AG09319 (cell line): ENCODE results near the gene OPN1LW.
"Not testable (repeated sequence)": the region's sequence is repeated elsewhere in the genome, so short reads cannot be mapped to it uniquely, and the experiment has no call there.

Source experiments
- DNase-seq: peaks from one replicate; pipeline ENCODE4 v3.0.0-alpha.2; 2010; ENCODE audit warnings: low read depth; ENCODE audit errors: extremely low read depth
- TF ChIP-seq, protein P1 (sequence below): IDR thresholded peaks from 2 replicates; pipeline ENCODE4 v1.5.1; 2011; ENCODE audit warnings: low read depth, mild to moderate bottlenecking, inconsistent platforms, low read length, moderate library complexity

The OPN1LW gene

DNA sequence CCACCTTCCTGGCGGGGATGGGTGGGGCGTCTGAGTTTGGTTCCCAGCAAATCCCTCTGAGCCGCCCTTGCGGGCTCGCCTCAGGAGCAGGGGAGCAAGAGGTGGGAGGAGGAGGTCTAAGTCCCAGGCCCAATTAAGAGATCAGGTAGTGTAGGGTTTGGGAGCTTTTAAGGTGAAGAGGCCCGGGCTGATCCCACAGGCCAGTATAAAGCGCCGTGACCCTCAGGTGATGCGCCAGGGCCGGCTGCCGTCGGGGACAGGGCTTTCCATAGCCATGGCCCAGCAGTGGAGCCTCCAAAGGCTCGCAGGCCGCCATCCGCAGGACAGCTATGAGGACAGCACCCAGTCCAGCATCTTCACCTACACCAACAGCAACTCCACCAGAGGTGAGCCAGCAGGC is at the start of gene OPN1LW:
OPN1LW (plus strand) TSS at position 234 of the 400 bp plus-strand sequence; CDS start at position 275, 41 bp downstream.
- not testable (repeated sequence) for DNase-seq

DNA sequence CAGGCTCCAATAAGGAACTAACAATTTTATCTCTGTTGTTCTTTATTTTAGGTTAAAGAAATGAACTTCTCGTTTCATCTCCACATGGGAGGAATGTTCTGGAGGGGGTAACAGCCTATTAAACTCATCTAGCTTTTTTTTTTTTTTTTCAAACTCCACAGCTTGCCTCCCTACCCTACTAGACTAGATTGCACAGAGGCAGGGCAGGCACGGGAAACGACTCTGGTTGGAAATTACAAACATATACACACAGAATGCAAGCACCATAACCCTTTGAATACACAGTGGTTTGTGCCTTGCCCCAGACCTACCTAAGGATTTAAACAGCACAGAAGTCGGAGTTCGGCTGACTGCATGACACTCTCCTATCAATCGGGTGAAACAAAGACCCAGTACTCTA is 49.2 kb upstream of the OPN1LW start:
- TF ChIP-seq, protein P1, sequence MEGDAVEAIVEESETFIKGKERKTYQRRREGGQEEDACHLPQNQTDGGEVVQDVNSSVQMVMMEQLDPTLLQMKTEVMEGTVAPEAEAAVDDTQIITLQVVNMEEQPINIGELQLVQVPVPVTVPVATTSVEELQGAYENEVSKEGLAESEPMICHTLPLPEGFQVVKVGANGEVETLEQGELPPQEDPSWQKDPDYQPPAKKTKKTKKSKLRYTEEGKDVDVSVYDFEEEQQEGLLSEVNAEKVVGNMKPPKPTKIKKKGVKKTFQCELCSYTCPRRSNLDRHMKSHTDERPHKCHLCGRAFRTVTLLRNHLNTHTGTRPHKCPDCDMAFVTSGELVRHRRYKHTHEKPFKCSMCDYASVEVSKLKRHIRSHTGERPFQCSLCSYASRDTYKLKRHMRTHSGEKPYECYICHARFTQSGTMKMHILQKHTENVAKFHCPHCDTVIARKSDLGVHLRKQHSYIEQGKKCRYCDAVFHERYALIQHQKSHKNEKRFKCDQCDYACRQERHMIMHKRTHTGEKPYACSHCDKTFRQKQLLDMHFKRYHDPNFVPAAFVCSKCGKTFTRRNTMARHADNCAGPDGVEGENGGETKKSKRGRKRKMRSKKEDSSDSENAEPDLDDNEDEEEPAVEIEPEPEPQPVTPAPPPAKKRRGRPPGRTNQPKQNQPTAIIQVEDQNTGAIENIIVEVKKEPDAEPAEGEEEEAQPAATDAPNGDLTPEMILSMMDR, result no peak
- no peak for DNase-seq

DNA sequence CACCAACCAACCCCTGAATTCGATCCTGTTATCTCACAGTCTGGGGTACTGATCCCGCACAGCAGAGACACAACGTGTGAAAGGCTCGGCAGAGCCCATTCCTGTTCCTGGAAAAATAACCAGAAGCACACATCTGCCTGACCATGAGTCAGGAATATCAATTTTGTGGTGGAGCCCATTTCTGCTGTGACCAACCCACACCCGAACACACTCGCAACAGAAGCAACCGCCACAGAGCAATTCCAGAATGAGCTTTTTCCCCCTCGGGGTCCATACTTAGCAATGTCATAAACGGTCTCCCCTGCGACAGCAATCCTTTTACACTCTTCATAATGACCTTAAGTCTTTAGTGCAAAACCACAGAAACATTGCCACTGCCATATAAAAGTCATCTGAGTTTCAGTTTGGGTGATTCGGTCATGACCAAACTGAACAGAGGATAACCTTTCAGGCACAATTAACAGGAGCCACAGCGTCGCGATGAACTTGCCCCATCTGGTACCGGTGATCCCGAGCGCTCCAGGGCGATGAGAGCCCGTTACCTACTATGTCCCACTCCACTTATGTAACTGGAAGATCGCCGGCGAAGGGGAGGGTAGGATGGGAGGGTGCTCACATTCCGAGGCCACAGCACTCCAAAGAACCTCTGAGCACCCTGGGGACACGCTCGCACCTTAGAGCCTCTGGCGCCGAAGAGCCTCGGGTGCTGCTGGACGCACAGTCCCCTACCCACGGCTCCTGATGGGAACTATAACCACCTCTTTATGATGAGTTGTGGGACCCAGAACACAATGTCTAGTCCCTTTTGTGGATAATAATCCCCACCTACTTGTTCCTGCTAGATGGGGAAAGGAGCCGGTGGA is 47.7 kb upstream of the OPN1LW start:
- no peak for DNase-seq
- TF ChIP-seq, protein P1, result no peak

DNA sequence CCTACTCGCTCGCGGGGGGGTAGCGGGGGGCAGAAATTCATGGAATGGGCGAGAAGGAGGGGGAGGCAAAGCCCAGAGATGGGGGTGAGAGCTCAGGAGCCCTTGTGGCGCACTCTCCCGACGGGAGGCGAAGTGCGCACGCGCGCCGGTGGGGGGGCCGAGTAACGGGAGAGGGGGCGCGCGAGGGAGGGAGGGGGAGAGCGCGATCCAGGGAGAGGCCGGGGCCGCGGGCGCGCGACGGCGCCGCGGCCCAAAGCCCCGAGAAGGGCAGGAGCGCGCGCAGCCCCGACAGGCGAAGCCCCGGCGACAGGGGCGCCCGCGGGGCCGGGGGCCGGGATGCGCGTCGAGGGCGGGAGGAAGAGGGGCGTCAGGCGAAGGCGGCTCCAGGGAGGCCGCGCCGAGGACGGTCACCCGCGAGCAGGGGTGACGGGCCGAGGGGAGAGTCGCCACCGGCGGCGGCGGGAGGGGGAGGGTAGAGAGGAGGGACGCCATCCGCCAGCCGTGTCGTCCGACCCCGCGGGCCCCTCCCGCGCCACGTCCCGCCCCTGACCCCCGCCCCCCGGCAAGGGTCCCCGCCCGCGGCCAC is 46.9 kb upstream of the OPN1LW start:
- TF ChIP-seq, protein P1, result no peak
- peak; percentile 35 for DNase-seq

DNA sequence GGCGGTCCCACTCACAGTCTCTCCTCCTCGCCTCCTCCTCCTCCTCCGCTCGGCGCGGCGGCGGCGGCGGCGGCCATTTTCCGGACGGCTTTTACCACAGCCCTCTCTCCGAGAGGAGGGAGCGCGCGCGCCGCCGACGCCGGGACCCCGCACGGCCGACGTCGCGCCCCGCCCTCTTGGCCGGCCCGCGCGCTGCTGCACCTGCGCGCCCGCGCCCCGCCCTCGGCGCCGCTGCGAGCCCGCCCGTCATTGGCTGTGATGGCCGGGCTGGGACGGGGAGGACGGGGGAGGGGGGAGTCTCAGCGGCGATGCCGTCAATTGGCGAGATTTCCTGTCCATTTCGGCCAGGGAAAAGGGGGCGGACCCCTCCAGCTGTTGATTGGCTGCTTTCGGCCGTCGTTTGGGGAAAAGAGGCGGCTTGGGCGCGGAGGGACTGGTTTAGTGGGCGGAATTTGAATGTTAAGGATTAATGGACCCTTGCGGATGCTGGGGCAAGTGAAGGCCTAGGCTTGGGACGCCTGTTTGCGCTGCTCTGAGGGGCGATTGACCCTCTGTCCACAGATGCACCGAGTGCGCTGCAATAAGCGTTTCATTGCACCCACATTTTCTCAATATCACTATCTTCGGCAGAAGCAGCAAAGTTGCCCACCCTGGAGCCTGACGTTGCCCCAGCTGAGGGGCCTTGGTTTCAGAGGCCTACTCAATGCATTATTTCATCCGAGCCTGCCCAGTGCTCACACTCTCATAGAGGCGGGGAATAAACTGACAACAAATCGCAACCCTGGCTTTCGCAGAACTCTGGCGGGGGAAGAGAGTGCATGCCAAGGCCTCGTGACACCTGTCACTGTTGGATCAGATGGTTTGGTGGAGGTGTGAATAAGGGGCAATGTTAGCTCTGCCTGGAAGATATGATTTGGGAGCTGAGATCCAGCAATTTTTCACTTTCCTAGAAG is 46.2 kb upstream of the OPN1LW start, which contains the start of gene MECP2:
MECP2 (minus strand) TSS at position 129 of the 953 bp plus-strand sequence.
- TF ChIP-seq, protein P1, result no peak
- DNase-seq, result peak; percentile 72

DNA sequence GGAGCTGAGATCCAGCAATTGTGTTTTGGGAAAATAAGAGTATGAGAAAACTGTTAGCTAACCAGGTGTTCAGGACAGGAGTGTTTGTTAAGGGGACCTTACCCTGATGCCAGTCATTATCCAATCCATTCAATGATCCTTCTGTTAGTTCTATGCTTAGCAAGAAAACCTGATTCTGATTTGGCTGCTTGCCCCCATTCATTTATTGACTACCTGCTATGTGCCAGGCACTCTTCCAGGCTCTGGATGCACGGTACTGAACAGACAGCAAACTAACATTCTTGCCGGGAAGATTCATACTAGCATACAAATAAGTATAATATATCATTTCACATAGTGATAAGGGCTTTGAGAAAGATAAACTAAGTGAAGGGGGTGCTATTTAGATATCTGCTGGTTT is 45.5 kb upstream of the OPN1LW start:
- DNase-seq, result no peak
- TF ChIP-seq, protein P1, result no peak

DNA sequence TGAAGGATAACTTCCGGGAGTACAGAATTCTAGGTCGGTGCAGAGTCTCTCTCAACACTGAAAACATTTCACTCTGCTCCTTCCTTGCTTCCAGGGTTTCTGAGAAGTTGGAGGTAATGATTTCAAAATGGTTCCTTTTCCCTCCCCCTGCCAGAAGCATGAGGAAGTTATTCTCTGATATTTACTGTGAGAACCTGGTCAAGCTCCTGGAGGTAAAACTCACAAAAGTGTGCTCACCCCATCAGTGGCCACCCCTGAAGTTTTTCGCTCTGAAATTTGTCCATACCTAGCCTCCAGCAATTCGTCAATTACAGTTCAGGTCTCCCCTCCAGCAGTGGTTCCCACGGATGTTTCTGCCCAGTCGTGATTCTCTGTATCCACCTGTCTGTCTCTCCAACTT is 30.3 kb upstream of the OPN1LW start:
- TF ChIP-seq, protein P1, result no peak
- no peak for DNase-seq
